Stromal cell of bone marrow (primary cell): ENCODE results near the gene THAP4.

Experiments
- DNase-seq: peaks from one replicate; pipeline ENCODE4 v3.0.0-alpha.2; 2012; ENCODE audit warnings: low read depth

THAP4 gene

GRCh38 chr2:241563571-241563980 lies 73.4 kb downstream of the THAP4 start:
- no peak for DNase-seq

GRCh38 chr2:241563031-241563507 lies 73.9 kb downstream of the THAP4 start:
- no peak for DNase-seq

DNA sequence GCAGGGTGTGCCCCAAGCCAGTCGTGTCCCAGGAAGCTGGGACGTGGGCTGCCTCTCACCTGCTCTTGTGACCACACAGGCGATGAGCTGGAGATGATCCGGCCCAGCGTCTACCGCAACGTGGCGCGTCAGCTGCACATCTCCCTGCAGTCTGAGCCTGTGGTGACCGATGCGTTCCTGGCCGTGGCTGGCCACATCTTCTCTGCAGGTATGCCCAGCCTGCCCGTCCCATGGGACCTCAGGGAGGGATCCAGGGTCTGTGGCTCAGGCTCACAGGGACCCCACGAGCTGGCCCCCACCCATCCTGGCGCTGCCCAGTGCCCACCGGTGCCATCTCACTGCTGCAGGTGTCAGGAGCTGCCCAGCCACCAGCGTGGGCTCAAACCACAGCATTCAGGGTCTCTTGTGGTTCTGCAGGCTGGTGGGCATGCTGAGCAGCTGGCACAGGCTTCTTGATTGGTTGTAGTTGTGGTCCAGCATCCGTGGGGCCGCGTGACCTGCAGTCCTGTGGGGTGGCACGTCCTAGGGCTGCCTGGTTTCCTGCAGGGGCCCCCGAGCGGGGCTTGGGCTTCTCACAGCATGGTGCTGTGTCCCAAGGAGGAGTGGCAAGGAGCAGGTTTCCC lies 74.6 kb downstream of the THAP4 start:
- no peak for DNase-seq

GRCh38 chr2:241561832-241562231 lies 75.1 kb downstream of the THAP4 start:
- peak; percentile 54 for DNase-seq

DNA sequence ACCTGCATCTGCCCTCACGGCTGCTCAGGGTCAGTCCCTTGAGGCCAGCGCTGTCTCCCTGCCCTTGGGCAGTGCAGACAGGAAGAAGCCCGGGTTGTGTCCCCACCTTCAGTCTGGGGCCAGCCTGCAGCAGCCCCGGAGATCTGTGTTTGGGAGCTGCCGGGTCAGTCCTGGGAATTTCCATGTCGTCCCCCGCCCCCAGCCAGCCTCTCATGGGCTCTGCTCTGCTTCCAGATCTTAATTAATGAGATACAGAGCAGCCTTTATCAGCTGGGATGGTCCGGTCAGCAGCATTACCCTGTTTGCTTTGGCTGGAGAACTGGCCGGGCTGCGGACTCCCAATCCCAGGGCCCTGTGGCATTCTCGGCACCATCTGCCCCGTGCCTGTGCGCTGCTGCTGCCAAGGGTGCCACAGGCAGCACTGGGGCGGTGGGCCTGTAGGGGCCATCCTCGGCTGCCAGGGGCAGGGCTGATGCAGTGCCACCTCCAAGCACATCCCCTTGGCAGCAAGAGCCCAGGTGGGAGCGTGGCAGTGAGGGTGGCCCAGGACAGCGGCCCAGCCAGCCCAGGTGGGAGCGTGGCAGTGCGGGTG lies 76.0 kb downstream of the THAP4 start:
- no peak for DNase-seq

GRCh38 chr2:241560162-241560882 lies 76.6 kb downstream of the THAP4 start:
- no peak for DNase-seq

- DNase-seq = no peak
These were observed 77.4 kb downstream of the THAP4 start for GRCh38 chr2:241559323-241560161.

- DNase-seq = peak; percentile 60
These were observed 78.2 kb downstream of the THAP4 start, which contains the start of gene BOK for GRCh38 chr2:241558532-241559322. TSS of gene BOK (plus strand) at chr2:241558745. CDS start at chr2:241559484, 739 bp downstream.

DNA sequence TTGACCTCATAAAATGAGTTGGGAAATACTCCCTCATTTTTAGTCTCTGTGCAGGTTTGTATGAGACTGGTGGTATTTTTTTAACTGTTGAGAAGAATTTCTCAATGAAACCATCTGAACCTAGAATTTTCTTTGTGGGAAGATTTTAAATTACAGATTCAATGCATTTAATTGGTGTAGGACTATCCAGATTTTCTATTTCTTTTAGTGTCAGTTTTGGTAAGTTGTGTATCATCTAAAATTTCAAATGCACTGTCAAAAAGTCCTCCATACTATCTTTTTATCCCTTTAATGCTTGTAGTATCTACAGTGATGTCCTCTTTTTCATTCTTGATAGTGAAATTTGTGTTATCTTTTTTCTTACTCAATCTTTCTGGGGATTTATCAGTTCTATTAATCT lies 80.2 kb downstream of the THAP4 start:
- no peak for DNase-seq

DNA sequence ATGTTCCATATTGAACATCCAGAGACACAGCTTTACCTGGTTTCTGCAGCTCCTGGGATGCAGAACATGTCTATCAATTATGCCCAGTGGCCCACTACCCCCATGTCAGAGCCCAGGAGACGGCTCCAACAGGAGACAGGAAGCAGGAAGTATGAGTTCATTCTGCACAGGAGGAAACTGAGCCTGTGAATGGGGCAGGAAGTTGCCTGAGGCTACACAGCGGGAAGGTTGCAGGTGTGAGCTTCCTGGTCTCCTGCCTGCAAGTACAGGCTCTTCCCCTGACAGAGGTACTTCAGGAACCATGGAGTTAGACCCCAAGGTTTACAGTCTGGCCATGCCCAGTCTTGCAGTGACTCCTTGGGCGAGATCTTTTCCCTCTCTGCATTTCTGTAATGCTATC lies 81.2 kb downstream of the THAP4 start:
- no peak for DNase-seq

GRCh38 chr2:241554610-241555322 lies 82.2 kb downstream of the THAP4 start:
- DNase-seq = no peak

DNA sequence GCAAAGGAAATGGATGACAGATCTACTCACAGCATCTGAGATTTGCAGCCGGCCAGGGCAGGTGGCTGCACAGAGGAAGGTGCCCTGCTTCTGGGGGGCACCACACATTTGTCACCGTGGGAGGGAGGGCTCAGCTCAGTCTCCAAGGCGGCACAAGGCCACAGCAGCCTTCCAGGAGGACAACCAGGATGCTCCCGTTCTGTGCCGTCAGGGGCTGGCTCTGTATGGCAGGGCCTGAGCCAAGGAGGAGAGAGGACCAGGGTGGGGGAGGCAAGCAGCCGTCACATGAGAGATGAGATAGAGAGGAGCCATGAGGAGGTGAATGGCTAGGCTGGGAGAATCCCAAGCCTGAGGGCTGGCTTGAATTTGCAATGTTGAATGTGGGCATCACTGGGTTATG lies 83.0 kb downstream of the THAP4 start:
- DNase-seq = no peak

DNA sequence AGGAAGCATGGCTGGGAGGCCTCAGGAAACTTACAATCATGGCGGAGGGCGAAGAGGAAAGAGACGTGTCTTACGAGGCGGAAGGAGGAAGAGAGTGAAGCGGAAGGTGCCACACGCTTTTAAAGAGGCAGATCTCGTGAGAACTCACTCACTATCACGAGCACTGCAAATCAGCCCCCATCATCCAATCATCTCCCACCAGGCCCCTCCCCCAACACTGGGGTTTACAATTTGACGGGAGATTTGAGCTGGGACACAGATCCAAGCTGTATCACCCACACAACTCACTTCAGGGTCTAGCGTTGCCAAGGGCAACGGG lies 83.5 kb downstream of the THAP4 start:
- DNase-seq = no peak

DNA sequence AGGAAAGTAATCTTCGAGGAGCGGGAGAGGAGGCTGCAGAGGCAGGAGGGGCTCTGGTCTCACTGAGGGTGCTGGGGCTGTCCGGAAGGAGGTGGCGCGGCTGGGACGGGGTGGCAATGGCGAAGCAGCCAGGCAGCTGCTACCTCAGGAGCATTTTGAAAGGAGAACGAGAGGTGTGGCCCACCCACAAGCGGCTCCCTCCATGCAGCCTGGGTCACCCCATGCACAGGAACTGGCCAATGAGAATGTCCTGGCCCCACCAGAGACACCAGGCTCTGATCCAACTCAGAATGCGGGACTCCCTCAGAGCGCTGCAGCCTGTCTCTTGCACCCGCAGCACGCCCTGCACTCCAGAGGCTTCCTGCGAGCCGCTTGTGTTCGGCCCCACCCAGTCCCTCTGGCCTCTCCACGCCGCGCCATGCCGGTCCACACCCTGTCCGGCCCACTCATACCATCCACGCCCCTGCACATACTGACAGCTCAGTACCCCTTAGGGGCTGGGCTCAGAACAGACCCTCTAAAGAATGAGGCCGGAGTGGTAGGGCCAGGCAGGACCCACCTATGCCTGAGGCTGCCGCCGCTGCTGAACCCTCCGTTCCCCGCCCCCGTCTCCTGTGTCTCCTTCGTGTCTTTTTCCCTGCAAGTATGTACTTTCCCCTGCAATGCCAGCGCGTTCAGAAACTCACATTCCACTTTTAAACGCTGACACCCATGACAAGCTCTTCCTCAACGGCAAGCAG lies 84.8 kb downstream of the THAP4 start:
- DNase-seq = no peak

DNA sequence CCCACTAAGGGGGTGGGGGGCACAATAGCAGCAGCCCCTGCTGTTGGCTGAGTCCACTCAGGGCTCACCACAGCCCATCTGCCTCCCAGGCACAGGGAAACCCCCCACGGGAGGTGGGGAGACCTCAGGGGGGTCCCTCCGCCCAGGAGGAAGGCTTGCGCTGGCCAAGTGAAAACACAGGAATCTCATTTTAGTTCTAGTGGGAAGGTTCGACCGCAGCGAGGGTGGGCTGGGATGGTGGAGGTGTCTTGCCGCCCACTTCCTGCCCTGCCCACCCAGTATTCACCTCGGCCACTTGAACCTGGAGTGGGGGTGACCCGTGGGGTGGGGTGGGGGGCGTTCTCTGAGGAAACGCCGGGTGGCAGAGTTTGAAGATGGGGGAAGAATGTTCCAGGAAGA lies 85.4 kb downstream of the THAP4 start:
- no peak for DNase-seq

- DNase-seq = no peak
These were observed 86.1 kb downstream of the THAP4 start for GRCh38 chr2:241550616-241551580.

- DNase-seq = no peak
These were observed 88.5 kb downstream of the THAP4 start for GRCh38 chr2:241548451-241548835.

DNA sequence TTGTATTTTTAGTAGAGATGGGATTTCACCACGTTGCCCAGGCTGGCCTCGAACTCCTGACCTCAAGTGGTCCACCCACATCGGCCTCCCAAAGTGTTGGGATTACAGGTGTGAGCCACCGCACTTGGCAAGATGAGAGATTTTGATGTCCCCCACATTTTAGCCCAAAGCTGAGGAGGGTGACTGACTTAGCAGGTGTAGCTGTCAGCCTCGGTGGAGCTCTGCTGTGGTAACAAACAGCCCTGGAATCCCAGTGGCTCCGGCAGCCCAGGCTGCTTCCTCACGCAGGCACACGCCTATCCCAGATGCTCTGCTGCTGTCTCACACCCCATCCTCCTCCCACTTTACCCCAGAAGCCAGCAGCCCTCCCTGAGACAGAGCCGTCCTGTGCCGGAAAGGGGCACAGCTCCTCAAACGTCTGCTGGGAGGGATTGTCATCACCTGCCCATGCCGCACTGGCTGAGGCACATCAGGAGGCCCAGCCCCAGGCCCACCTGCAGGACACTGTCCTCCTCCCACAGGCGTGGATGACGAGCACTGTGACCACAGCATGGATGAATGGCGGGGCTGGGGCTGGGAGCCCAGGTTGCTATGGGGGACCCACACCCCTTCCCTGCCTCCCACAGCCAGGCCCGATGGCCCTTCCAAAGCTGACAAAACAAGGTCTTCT lies 89.0 kb downstream of the THAP4 start:
- DNase-seq = no peak
